ENCODE results near the gene MKLN1. TPM values are rescaled to one million over a fixed set of nuclear protein-coding genes. Genes with fewer than 3 reads are reported as not detected.

The MKLN1 gene
- total and polyA plus RNA-seq, 2 donors (not counting 1 experiment from before 2014, with no cell fraction given): 8.5 to 68.4 TPM

- Histone ChIP-seq H3K27me3 (replicated peaks in 1 of 4; ENCODE audit: control extremely low read depth in 1 of 4, control insufficient read depth in 3 of 4, insufficient read depth in 4 of 4, low read length in 3 of 4) (no peaks in the 10 kb centered on the region), H3K4me2 (replicated peaks; ENCODE audit: low read depth, low read length, poor library complexity, severe bottlenecking) (no peak overlapping the region)
- no peak for ATAC-seq (ENCODE audit: low read depth)
Observed at GRCh38 chr7:131381069-131381838, 53.6 kb downstream of the MKLN1 start.

More at GRCh38 chr7:131381069-131381838, 53.6 kb downstream of the MKLN1 start:
- Mint-ChIP-seq H3K4me3 (no peak overlapping the region), H3K4me1 (peaks cover 17% of the 10 kb centered on the region), H3K27ac (no peak overlapping the region), H3K9me3 (ENCODE audit: insufficient read depth) (no peaks in the 10 kb centered on the region), H3K27me3 (no peaks in the 10 kb centered on the region)
- Histone ChIP-seq H3K9ac (ENCODE audit: low read length) (no peak overlapping the region), H3K9me3 (ENCODE audit: control extremely low read depth in 1 of 3, control insufficient read depth in 2 of 3, insufficient read depth in 1 of 3, low read length in 2 of 3) (no peaks in the 10 kb centered on the region), H3K79me2 (ENCODE audit: control insufficient read depth, insufficient read depth, low read length) (peaks cover 65% of the 10 kb centered on the region), H3K4me1 (ENCODE audit: control insufficient read depth in 2 of 2, insufficient read depth in 2 of 2, low read length in 2 of 2) (peaks cover 4 to 8% of the 10 kb centered on the region in 2 donors), H3K4me3 (ENCODE audit: control extremely low read depth in 1 of 5, extremely low read depth in 1 of 5, insufficient read depth in 1 of 5, low read depth in 2 of 5, low read length in 4 of 5) (no peak overlapping the region), H4K20me1 (ENCODE audit: control insufficient read depth, insufficient read depth, low read length, poor library complexity, severe bottlenecking) (peaks cover 31% of the 10 kb centered on the region), H3K27ac (ENCODE audit: low read length in 2 of 2) (no peak overlapping the region), H2AFZ (ENCODE audit: insufficient read depth, low read depth, low read length, poor library complexity, severe bottlenecking) (no peak overlapping the region), H3K36me3 (replicated peaks in 1 of 2; ENCODE audit: control extremely low read depth in 1 of 2, control insufficient read depth in 1 of 2, extremely low read depth in 1 of 2, insufficient read depth in 2 of 2, low read length in 1 of 2) (peaks cover 0 to 1% of the 10 kb centered on the region in 2 experiments)
- no CpG with 5 or more reads among the region's 1 CpG for WGBS (ENCODE audit: insufficient coverage)
- DNase-seq: no peak
- no peak for TF ChIP-seq EZH2 (IDR thresholded peaks at IDR 0.05; ENCODE audit: borderline replicate concordance, insufficient read depth, low read depth, low read length, poor library complexity, severe bottlenecking)
- no peak for TF ChIP-seq CTCF (IDR thresholded peaks at IDR 0.05)
- ChIA-PET CTCF (interaction anchor here (1.0 kb wide), 1 partner anchor 484 kb away, joined by 3 read pairs; no protein-coding TSS in a partner anchor), POLR2A (no interaction called here)
- intact Hi-C loops (cut with micrococcal nuclease): no loop called here

All from B cell (primary cell).